GM12892 (cell line): ENCODE data around the gene CTPS1.

ENCODE experiments used
- DNase-seq: peaks from one replicate; pipeline ENCODE4 v3.0.0; 2011; ENCODE audit not compliant: insufficient read length
- FAIRE-seq: peaks from 2 replicates; lab custom pipeline; 2011; peaks lifted over from hg19 to GRCh38; lab: Jason Lieb, UNC
- POLR2A ChIP-seq: IDR thresholded peaks from 2 replicates; pipeline ENCODE4 v1.6.1; 2011; ENCODE audit warnings: low read depth, low read length, control low read depth
- POLR2AphosphoS5 ChIP-seq: IDR thresholded peaks from 2 replicates; pipeline ENCODE4 v1.6.1; 2011; ENCODE audit warnings: low read depth, low read length, control low read depth
- TAF1 ChIP-seq: IDR thresholded peaks from 2 replicates; pipeline ENCODE4 v1.6.1; 2011; ENCODE audit warnings: low read depth, mild to moderate bottlenecking, control low read depth, low read length, borderline replicate concordance

Gene CTPS1

DNA sequence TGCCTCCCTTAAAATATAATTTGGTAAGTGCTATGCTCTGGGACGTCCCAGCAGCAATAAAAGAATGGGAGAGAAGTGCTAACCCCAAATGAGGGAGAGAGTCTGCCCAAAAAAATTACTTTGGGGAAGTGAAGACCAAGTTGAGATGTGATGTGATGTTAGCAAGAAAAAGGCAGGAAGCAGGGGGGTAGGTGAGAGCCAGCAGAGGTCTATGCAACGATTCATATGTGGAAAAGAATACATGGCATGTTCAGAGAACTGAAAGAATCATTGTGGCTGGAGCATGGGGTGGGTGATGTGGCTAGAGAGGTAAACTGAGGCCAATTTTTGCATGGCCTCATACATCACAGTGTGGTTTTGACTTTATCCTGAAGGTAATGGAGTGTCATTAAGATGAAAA lies 5.6 kb upstream of the CTPS1 start:
- FAIRE-seq (no peak), DNase-seq (no peak)
- TF ChIP-seq POLR2A = no peak
- TF ChIP-seq TAF1 = no peak
- TF ChIP-seq POLR2AphosphoS5 = no peak

DNA sequence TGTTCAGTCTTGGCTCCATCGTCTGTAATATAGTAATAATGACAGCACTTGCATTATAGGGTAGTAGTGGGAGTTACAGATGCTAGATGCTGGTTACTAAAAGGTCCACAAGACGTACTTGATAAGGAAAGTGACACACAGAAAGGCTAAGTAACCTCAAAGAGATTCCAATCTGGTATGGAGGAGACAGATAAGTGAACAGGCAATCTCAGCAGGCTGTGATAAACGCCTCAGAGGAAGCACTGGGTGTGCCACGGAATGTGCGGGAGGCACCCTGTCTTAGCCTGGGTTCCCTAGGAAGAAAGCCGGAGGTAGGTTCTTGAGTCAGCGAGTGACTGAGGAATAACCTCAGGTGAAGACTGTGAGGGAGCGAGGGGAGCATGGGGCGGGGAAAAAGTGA lies 4.6 kb upstream of the CTPS1 start:
- FAIRE-seq (no peak), DNase-seq (no peak)
- TF ChIP-seq POLR2AphosphoS5 = no peak
- no peak for TF ChIP-seq TAF1
- no peak for TF ChIP-seq POLR2A

- DNase-seq = no peak
- no peak for FAIRE-seq
- no peak for TF ChIP-seq POLR2A
- no peak for TF ChIP-seq POLR2AphosphoS5
- no peak for TF ChIP-seq TAF1
Measured at GRCh38 chr1:40976952-40977690, 2.4 kb upstream of the CTPS1 start.

DNA sequence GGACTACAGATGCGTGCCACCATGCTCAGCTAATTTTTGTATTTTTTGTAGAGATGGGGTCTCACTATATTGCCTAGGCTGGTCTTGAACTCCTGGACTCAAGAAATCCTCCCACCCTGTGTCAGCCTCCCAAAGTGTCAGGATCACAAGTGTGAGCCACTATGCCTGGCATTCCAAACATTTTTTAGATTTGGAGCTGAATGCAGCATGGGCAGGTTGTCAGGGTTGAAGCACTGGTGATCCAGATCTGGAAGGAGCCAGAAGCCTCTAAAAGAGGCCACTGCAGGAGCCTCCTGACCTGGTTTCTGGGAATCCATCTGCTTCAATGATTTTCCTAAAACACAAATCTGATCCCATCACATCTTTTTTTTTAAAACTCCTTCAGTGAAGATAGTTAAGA lies 1.8 kb upstream of the CTPS1 start:
- DNase-seq (no peak), FAIRE-seq (no peak)
- TF ChIP-seq POLR2A (no peak), TAF1 (no peak), POLR2AphosphoS5 (no peak)

GRCh38 chr1:40978886-40979240 lies 633 bp upstream of the CTPS1 start:
- TF ChIP-seq POLR2AphosphoS5 (no peak), TAF1 (no peak), POLR2A (no peak)
- DNase-seq = no peak
- FAIRE-seq = peak; percentile 30

- FAIRE-seq = no peak
- no peak for DNase-seq
- TF ChIP-seq POLR2AphosphoS5 = peak; percentile 35; the same call in 1 of the 2 replicates
- TF ChIP-seq POLR2A = no peak
- TF ChIP-seq TAF1 = no peak
Measured at GRCh38 chr1:40980068-40980452, 564 bp downstream of the CTPS1 start.

- TF ChIP-seq POLR2AphosphoS5 = 0 out of 2 replicates have a peak, but pooled peaks have one; percentile 7
- TF ChIP-seq POLR2A = peak; percentile 52; the same call in 1 of the 2 replicates
- no peak for TF ChIP-seq TAF1
- DNase-seq (peak; percentile 27), FAIRE-seq (peak; percentile 5)
Measured at GRCh38 chr1:40980453-40981121, 1.1 kb downstream of the CTPS1 start.

DNA sequence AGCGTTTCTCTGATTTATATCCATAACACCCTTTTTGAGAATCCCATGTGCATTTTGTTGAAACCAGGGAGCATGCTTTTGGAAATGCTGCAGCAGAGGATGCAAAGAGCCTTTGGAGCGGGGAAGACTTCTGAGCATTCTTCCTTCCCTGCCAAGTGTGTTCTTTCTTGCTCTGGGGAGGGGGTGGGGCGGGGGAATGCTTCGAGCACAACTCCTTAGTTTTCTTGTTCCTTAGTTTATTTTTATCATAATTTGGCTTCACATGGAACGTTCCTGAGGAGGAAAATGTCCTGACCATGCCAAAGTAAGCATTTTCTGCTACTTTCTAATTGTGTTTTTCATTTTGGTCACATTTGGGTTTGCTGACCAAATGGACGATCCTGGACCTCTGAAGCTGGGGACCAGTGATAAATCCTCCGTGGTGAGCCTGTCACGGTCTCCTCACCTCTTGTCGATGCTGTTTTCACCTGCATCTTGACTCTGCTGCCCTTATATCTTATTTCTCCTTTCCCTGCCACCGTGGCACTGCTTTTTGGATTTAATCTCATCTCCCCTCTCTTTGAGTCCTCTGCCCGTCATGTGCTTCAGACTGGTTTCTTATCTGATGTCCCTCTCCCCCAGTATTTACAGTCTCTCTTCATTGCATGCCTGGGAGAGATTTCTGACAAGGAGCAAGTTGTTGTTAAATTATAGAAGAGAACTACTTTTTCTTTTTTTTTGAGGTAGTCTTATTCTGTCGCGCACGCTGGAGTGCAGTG lies 2.4 kb downstream of the CTPS1 start:
- FAIRE-seq (no peak), DNase-seq (no peak)
- no peak for TF ChIP-seq POLR2AphosphoS5
- no peak for TF ChIP-seq POLR2A
- no peak for TF ChIP-seq TAF1

GRCh38 chr1:40982721-40983120 lies 3.2 kb downstream of the CTPS1 start:
- FAIRE-seq (no peak), DNase-seq (no peak)
- no peak for TF ChIP-seq POLR2A
- no peak for TF ChIP-seq TAF1
- no peak for TF ChIP-seq POLR2AphosphoS5

GRCh38 chr1:40983286-40983685 lies 3.8 kb downstream of the CTPS1 start:
- TF ChIP-seq POLR2AphosphoS5 (no peak), POLR2A (no peak), TAF1 (no peak)
- no peak for DNase-seq
- FAIRE-seq = no peak

DNA sequence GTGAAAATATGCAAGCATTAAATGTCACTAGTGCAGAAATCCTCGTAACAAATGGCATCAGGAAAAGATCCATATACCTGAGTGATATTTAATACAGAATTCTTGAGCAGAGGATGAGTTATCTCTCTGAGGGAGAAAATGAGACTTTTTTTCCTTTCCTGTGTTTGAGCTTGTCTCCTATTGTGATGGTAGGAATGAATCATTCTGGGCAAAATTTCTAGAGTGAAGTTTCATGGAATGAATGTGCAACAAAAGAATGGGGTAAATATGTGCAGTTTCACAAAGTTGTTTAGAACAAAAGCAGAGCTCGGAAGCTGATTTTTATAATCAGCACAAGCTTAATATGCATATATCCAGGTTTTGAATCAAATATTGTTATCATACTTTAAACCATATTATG lies 4.6 kb downstream of the CTPS1 start:
- FAIRE-seq (no peak), DNase-seq (no peak)
- no peak for TF ChIP-seq TAF1
- TF ChIP-seq POLR2A = no peak
- TF ChIP-seq POLR2AphosphoS5 = no peak

- TF ChIP-seq TAF1 (no peak), POLR2A (no peak), POLR2AphosphoS5 (no peak)
- no peak for FAIRE-seq
- no peak for DNase-seq
Measured at GRCh38 chr1:40984531-40984930, 5.0 kb downstream of the CTPS1 start.

DNA sequence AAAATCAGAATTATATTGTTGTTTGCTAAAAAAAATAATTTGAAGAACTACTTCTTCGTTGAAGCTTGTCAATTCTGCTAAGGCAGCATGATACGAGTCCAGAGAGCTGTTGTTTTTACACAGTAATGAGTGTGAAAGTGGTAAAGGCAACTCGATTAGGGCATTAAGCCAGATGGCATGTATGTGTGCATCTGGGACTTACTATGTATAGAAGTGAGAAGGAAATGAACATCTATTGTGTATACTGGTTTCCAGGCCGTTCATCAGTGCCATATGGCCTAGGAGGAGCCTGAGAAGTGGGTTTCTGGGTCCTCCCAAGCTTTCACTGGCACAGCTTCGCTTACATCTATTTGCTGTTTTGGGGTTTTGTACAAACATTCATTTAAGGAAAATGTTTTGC lies 5.7 kb downstream of the CTPS1 start:
- FAIRE-seq (no peak), DNase-seq (no peak)
- TF ChIP-seq POLR2A = no peak
- no peak for TF ChIP-seq POLR2AphosphoS5
- TF ChIP-seq TAF1 = no peak
